Peyer's patch (tissue), 4 donors: ENCODE results near the gene MTMR6. TPM values are rescaled to one million over a fixed set of nuclear protein-coding genes. Genes with fewer than 3 reads are reported as not detected.
A peak's percentile ranks its signal among the peaks of the same experiment; 100 is the strongest.

Experiments used
- DNase-seq, 3 donors: peaks; one replicate each; pipeline ENCODE4 v3.0.0-alpha.2; 2017 to 2019
- H3K27ac ChIP-seq, 4 donors: fragments of 200-600 bp; sonication (generic); one replicate each; pipeline ENCODE4 v1.5.1; 2016 to 2019
- H3K27me3 ChIP-seq, 2 donors: fragments of 200-600 bp; sonication (generic); one replicate each; pipeline ENCODE4 v1.5.1; 2019
- H3K36me3 ChIP-seq, 3 donors: fragments of 200-600 bp; sonication (generic); one replicate each; pipeline ENCODE4 v1.5.1; 2016 to 2019
- H3K4me1 ChIP-seq, 4 donors: fragments of 200-600 bp; sonication (generic); one replicate each; pipeline ENCODE4 v1.5.1; 2016 to 2019
- H3K4me3 ChIP-seq, 4 donors: fragments of 200-600 bp; sonication (generic); 1 replicate in 3 of 4; 2 replicates in 1 of 4; pipeline ENCODE4 v1.5.1; 2016 to 2019; ENCODE audit warnings: mild to moderate bottlenecking in 1 of 4
- H3K9me3 ChIP-seq, 4 donors: fragments of 200-600 bp; sonication (generic); one replicate each; pipeline ENCODE4 v1.5.1; 2016 to 2019; ENCODE audit warnings: mild to moderate bottlenecking in 1 of 4
- CTCF ChIP-seq, 6 experiments: fragments of 450-650 bp in 4 of 6; fragments of 200-600 bp in 2 of 6; sonication (generic) in 1 of 6; IDR thresholded peaks; one replicate each; pipeline ENCODE4 v1.5.1; 2017 to 2019; ENCODE audit warnings: antibody characterized with exemption in 6 of 6, mild to moderate bottlenecking in 3 of 6, moderate library complexity in 1 of 6
- POLR2A ChIP-seq, 2 donors: fragments of 450-650 bp; IDR thresholded peaks; one replicate each; pipeline ENCODE4 v1.5.1; 2017; ENCODE audit warnings: antibody characterized with exemption in 2 of 2, mild to moderate bottlenecking in 2 of 2, moderate library complexity in 2 of 2
- total RNA-seq, 4 donors: library from RNA; depleted of rRNA; stranded (reverse); fragments of >200 nt; gene quantifications; one replicate each; pipeline ENCODE4 v1.1.0, GENCODE V29; 2016

MTMR6 gene
- total RNA-seq, 4 donors from 2014 or later: 6.4 to 14.9 (median 10.6) TPM

GRCh38 chr13:25300861-25301346 is 13.6 kb upstream of the MTMR6 start:
- peaks cover 0 to 6% (median 0%) of the 10 kb centered on the region in 3 donors for H3K36me3 ChIP-seq
- H3K9me3 ChIP-seq: no peaks in the 10 kb centered on the region
- H3K27me3 ChIP-seq: no peaks in the 10 kb centered on the region
- peaks cover 0 to 22% (median 4%) of the 10 kb centered on the region in 4 donors for H3K4me1 ChIP-seq
- TF ChIP-seq POLR2A (IDR thresholded peaks at IDR 0.05) (no peak), CTCF (IDR thresholded peaks at IDR 0.05) (no peak)
- peak in 2 of 3 donors; percentile 47 to 52 for DNase-seq
- peak overlapping the region; percentile 82 to 96 (median 88) for H3K27ac ChIP-seq
- peak overlapping the region; percentile 60 to 94 (median 80) for H3K4me3 ChIP-seq

GRCh38 chr13:25295701-25296100 is 8.4 kb upstream of the MTMR6 start:
- no peaks in the 10 kb centered on the region for H3K9me3 ChIP-seq
- no peaks in the 10 kb centered on the region for H3K27me3 ChIP-seq
- no peak overlapping the region for H3K27ac ChIP-seq
- DNase-seq: no peak
- H3K4me1 ChIP-seq: no peaks in the 10 kb centered on the region
- TF ChIP-seq POLR2A (IDR thresholded peaks at IDR 0.05) (no peak), CTCF (IDR thresholded peaks at IDR 0.05) (no peak)
- no peaks in the 10 kb centered on the region for H3K36me3 ChIP-seq
- H3K4me3 ChIP-seq: no peak overlapping the region

GRCh38 chr13:25295228-25295627 is 7.9 kb upstream of the MTMR6 start:
- no peak overlapping the region for H3K27ac ChIP-seq

GRCh38 chr13:25292301-25292700 is 5.0 kb upstream of the MTMR6 start:
- Histone ChIP-seq H3K36me3 (no peaks in the 10 kb centered on the region), H3K9me3 (no peaks in the 10 kb centered on the region), H3K4me3 (no peak overlapping the region), H3K4me1 (no peaks in the 10 kb centered on the region), H3K27me3 (no peaks in the 10 kb centered on the region), H3K27ac (no peak overlapping the region)
- TF ChIP-seq CTCF (IDR thresholded peaks at IDR 0.05): no peak
- no peak for TF ChIP-seq POLR2A (IDR thresholded peaks at IDR 0.05)
- DNase-seq: no peak

More at GRCh38 chr13:25295228-25295627, 7.9 kb upstream of the MTMR6 start:
- H3K27me3 ChIP-seq: no peaks in the 10 kb centered on the region
- H3K36me3 ChIP-seq: no peaks in the 10 kb centered on the region
- H3K4me3 ChIP-seq: no peak overlapping the region
- H3K9me3 ChIP-seq: no peaks in the 10 kb centered on the region
- no peak for TF ChIP-seq POLR2A (IDR thresholded peaks at IDR 0.05)
- TF ChIP-seq CTCF (IDR thresholded peaks at IDR 0.05): no peak
- no peak for DNase-seq
- H3K4me1 ChIP-seq: no peaks in the 10 kb centered on the region

- Histone ChIP-seq H3K27ac (no peak overlapping the region), H3K36me3 (no peaks in the 10 kb centered on the region), H3K27me3 (no peaks in the 10 kb centered on the region), H3K4me1 (no peaks in the 10 kb centered on the region), H3K4me3 (no peak overlapping the region), H3K9me3 (no peaks in the 10 kb centered on the region)
- TF ChIP-seq CTCF (IDR thresholded peaks at IDR 0.05): no peak
- no peak for TF ChIP-seq POLR2A (IDR thresholded peaks at IDR 0.05)
- DNase-seq: no peak
These were observed 4.4 kb upstream of the MTMR6 start for GRCh38 chr13:25291691-25292090.

- H3K27ac ChIP-seq: no peak overlapping the region
- H3K4me3 ChIP-seq: no peak overlapping the region
- no peak for DNase-seq
- peaks cover 0 to 19% (median 0%) of the 10 kb centered on the region in 4 donors for H3K4me1 ChIP-seq
- TF ChIP-seq POLR2A (IDR thresholded peaks at IDR 0.05): no peak
- no peak for TF ChIP-seq CTCF (IDR thresholded peaks at IDR 0.05)
- H3K9me3 ChIP-seq: no peaks in the 10 kb centered on the region
- no peaks in the 10 kb centered on the region for H3K27me3 ChIP-seq
- H3K36me3 ChIP-seq: no peaks in the 10 kb centered on the region
These were observed 1.7 kb upstream of the MTMR6 start for GRCh38 chr13:25288966-25289365.
